ENCODE measurements around the gene BACE2.

BACE2 gene

DNA sequence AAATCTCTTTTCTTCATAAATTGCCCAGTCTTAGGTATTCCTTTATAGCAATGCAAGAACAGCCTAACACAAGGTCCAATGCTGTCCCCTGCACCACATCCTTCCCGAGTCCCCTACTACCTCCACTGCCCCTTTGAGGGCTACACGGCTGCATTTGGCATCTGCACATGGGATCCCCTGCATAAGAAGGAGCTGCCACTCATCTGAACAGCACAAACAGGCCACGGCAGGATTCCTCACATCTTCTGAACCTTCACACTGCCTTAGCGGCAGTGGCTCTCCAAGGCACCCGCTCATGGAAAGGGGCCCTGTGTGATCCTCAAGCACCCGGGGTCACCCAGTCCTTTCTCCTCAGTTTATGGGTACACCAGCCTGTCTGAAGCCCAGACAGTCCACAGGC lies 29.2 kb upstream of the BACE2 start:
- no peak for DNase-seq (ENCODE audit: low read depth, low spot score)
- H3K4me3 ChIP-seq (ENCODE audit: low read depth, low read length): no peak overlapping the region
- TF ChIP-seq, protein P1, sequence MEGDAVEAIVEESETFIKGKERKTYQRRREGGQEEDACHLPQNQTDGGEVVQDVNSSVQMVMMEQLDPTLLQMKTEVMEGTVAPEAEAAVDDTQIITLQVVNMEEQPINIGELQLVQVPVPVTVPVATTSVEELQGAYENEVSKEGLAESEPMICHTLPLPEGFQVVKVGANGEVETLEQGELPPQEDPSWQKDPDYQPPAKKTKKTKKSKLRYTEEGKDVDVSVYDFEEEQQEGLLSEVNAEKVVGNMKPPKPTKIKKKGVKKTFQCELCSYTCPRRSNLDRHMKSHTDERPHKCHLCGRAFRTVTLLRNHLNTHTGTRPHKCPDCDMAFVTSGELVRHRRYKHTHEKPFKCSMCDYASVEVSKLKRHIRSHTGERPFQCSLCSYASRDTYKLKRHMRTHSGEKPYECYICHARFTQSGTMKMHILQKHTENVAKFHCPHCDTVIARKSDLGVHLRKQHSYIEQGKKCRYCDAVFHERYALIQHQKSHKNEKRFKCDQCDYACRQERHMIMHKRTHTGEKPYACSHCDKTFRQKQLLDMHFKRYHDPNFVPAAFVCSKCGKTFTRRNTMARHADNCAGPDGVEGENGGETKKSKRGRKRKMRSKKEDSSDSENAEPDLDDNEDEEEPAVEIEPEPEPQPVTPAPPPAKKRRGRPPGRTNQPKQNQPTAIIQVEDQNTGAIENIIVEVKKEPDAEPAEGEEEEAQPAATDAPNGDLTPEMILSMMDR (IDR thresholded peaks at IDR 0.05; ENCODE audit: low read depth, low read length): no peak
- in situ Hi-C loops (cut with HindIII; ENCODE audit: low sequenced_read_pairs): no loop called here

DNA sequence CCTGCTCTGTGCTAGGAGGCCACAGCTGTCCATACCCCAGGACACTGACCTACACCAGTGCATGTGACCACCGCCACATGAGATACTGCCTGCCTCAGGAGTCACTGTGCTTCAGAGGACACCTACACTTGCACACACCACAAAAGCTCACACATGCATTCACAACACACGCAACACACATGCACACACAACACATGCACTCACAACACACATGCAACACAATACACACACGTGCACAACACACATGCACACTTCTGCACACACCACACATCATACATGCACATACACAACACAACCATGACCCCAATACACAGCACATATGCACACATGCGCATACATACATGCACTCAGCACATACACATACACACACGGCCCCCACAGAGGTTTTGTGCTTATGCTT lies 28.7 kb upstream of the BACE2 start:
- H3K4me3 ChIP-seq (ENCODE audit: low read depth, low read length): no peak overlapping the region
- TF ChIP-seq, protein P1 (IDR thresholded peaks at IDR 0.05; ENCODE audit: low read depth, low read length): no peak
- no peak for DNase-seq (ENCODE audit: low read depth, low spot score)
- in situ Hi-C loops (cut with HindIII; ENCODE audit: low sequenced_read_pairs): no loop called here

DNA sequence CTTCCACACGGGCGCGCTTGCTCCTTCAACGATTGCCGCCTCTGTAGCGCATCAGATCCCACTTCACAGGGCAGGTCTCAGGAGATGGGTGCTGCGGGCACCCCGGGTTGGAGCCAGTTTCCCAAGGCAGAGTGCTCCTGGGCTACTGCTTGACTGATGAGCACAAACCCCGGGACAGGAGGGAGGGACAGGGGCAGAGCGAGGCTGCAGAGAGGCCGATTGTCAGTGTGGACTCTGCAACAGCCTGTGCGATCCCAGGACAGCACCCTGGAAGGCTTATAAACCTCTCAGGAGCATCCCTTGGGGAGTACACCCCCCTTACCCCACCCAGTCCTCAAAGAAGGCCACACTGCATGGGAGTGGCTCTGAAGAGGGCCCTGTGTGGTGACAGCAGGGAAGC lies 28.0 kb upstream of the BACE2 start:
- TF ChIP-seq, protein P1 (IDR thresholded peaks at IDR 0.05; ENCODE audit: low read depth, low read length): no peak
- in situ Hi-C loops (cut with HindIII; ENCODE audit: low sequenced_read_pairs): no loop called here
- DNase-seq (ENCODE audit: low read depth, low spot score): no peak
- H3K4me3 ChIP-seq (ENCODE audit: low read depth, low read length): no peak overlapping the region

DNA sequence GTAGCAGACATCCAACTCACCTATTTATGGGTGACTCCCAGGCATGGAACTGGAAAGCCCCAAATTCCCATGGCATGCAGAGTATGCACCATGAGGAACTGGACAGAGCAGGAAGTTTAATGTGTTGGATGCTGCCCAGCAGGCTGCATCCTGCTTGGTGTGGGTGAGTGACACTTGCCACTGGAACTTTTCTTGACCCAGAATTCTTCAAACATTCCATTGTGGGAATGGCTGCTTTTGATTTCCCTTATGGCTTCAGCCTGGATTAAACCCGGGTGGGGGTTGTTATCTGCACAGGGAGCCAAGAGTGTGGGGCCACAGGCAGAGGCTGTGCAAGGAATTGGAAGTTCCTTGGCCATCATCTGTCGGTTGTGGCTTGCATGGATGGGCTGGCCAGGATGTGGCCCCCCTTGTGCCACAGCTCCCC lies 26.9 kb upstream of the BACE2 start:
- in situ Hi-C loops (cut with HindIII; ENCODE audit: low sequenced_read_pairs): no loop called here
- DNase-seq (ENCODE audit: low read depth, low spot score): peak; percentile 27
- TF ChIP-seq, protein P1 (IDR thresholded peaks at IDR 0.05; ENCODE audit: low read depth, low read length): no peak
- H3K4me3 ChIP-seq (ENCODE audit: low read depth, low read length): no peak overlapping the region

DNA sequence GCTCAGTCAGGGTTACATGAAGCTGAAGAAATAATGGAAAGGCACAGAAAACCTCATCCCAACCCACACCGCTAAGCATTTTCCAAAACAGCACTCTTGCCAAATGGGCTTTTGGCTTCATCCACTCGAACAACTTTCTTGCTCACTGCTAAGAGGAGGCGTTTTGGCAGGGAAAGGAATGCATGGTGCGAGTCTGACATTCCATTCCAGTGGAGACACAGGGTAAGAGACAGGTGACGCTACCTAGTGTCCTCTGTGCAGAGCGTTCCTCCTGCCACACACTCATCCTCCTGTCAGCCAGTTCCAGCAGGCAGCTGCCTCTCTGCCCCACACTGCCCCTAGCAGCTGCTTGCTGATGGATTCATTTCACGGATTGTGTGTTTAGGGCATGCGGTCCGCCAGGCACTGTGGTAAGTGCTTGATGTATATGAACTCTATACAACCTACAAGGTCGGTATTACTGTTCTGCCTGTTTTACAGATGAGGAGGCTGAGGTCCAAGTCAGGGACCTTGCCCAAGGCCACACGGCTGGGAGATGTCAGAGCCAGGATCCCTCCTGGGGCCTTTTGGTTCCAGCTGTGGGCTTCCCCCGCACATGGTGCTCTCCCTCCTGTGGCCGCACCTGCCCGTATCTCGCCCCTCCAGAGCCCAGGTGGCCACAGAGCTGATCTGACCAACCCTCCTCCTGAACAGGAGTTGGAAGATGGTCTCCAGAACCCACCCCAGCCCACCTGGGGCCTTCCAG lies 25.7 kb upstream of the BACE2 start:
- TF ChIP-seq, protein P1 (IDR thresholded peaks at IDR 0.05; ENCODE audit: low read depth, low read length): no peak
- H3K4me3 ChIP-seq (ENCODE audit: low read depth, low read length): no peak overlapping the region
- peak; percentile 58 for DNase-seq (ENCODE audit: low read depth, low spot score)
- in situ Hi-C loops (cut with HindIII; ENCODE audit: low sequenced_read_pairs): no loop called here

DNA sequence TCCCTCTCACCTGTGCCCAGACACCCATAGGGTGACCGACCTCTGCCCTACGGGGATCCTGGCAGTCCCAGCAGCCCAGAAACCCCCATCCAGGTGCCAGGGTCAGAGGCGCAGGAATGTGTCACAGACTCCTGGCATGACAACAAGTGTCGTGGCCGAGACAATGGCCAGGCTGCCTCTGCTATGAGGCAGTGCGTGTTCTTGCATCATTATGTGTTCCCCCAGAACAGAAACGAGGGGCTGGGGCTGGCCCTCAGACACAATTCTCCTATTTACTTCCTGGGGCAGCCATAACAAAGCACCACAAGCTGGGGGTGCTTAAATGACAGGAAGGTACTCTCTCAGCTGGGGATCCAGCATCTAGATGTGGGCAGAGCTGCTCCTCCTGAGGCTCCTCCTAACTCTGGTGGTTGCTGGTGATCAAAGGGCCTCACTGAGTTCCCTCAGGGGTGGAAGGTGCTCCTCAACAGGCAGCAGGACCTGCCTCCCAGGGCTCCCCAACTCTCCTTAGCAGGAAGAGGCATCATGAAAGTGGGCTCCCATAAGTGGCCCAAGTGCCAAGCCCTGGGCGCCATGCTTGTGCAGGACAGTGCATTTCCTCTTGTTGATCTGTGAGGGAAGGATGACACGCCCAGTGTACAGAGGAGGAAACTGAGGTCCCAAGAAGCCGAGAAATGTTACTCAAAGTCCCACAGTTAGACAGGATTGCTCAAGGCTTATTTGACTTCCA lies 24.2 kb upstream of the BACE2 start:
- in situ Hi-C loops (cut with HindIII; ENCODE audit: low sequenced_read_pairs): no loop called here

More for the DNA sequence above, 24.2 kb upstream of the BACE2 start:
- no peak for DNase-seq (ENCODE audit: low read depth, low spot score)
- H3K4me3 ChIP-seq (ENCODE audit: low read depth, low read length): no peak overlapping the region
- TF ChIP-seq, protein P1 (IDR thresholded peaks at IDR 0.05; ENCODE audit: low read depth, low read length): no peak

All from astrocyte of the spinal cord (primary cell).